NCI-H748 treated with DMSO at 0.1 percent for 48 hours (cell line): ENCODE results near the gene ADNP.
"Not testable (repeated sequence)": the region's sequence is repeated elsewhere in the genome, so short reads cannot be mapped to it uniquely, and the experiment has no call there.

ENCODE experiments used
- DNase-seq: peaks from one replicate; lab custom pipeline; 2025; lab: John Stamatoyannopoulos, UW

The ADNP gene

DNA sequence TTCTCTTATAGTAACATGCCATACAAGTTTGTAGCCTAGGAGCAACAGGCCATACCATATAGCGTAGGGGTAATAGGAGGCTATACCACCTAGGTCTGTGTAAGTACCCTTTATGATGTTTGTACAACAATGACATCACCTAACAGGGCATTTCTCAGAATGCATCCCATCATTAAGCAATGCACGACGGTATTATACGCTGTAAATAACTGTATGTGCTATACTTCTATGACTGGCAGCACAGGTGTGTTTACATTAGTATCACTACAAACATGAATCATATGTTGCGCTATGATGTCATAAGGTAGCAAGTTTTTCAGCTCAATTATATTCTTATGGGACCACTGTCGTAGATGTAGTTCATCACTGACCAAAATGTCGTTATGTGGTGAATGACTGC is 31.0 kb downstream of the ADNP start:
- DNase-seq: no peak

DNA sequence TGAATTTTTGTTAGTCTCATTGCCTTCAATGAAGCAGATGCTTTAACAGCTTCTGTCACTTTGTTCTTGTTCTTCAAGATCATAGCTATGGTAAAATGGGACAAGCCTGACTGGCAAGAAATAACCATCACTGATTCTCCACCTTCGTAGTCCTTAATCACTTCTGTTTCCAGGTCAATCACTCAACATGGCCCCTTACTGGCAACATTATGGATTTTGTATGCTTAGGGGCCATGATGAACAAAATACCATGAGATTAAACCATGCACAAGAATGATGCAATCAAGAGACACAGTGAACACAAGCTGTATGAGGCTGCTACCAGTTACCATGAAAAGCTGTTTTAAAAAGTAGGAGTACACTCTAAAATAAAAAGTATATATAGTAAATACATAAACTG is 32.8 kb downstream of the ADNP start:
- DNase-seq: no peak

DNA sequence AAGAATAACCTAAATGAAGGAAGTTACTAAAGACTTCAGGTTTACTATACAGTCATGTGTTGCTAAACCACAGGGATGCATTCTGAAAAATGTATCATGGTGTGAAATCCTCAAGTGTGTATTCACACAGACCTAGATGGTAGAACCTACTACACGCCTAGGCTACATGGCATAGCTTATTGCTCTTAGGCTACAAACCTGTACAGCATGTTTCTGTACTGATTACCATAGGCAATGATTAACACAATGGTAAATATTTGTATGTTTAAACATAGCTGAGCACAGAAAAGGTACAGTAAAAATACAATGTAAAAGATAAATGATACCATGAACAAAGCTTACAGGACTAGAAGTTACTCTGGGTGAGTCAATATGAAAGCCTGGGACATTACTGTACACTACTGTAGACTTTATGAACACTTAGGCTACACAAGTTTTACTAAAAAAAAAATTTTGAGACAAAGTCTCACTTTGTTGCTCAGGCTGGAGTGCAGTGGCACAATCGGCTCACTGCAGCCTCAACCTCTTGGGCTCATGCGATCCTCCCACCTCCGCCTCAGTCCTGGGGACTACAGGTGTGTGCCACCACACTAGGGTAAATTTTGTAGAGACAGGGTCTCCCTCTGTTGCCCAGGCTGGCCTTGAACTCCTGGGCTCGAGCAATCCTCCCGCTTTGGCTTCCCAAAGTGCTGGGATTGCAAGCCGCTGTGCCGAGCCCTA is 36.0 kb downstream of the ADNP start:
- no peak for DNase-seq

DNA sequence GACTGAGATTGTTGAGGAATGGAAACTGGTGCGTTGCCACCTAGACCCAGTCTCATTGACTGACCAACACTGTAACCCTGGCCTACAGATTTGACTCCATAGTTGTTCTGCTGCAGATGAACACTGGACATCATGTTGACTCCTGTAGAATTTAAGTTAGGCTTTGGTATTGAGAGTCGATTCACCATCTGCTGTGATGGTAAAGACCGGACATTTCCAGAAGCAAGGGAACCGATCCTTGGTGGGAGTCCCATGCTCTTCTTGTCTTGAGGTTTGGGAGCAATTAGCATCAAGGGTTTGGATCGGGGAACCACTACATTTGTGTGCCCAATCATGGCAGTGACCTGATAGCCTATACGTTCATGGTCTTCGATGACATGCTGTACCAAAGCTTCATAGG is 37.6 kb downstream of the ADNP start:
- no peak for DNase-seq

DNA sequence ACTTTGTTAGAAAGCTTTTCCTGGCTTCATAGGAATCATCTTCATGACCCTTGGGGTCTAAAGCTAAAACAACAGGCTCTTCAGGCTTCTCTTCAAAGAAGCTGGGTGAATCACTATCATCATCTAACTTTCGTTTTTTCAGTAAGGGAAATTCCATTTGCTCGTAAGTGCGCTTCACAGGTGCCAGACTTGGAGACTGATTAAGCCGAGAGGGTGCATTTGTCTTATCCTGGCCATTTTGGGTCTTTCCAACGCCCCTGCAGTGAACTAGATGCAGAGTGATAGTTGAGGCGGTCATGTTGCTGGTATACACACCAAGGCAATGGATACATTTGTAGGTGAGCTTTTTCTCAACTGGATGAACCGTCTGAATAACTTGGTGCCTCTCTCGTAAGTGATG is 38.8 kb downstream of the ADNP start:
- no peak for DNase-seq

DNA sequence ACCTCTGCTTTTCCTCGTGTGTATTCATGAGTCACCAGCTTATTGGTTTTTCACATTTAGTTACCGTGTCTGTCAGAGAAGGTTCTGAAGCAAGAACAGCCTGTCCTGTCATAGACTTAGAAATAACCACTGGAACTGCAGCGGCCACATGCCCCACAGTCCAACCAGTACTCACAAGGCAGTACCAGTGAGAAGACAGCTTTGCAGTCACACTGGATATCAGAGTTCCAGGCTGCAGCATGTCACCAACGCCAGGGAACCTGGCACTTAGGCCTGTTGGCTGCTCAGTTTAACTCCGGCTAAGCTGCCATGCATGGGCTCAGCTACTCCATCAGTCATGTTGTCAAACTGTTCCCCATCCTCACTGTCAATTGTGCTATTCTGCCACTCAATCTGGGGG is 40.1 kb downstream of the ADNP start:
- DNase-seq: no peak

DNA sequence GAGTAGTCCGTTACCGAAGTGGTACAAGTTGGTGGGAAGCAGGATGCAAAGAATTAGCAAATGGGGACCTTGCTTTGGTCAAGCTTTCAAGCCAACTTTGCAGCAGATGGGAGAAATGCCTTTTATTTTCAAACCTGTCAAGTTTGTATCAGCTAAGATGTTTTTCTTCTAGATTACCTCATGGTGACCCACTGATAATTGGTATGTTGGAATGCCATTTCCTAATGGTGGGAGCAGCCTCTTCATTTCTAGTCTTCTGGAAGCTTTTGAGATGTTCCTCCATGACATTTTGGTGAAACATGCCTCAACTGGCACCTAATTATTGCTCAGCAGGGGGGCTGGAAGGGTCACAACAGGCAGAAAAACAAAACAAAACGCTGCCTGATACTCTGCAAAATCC is 43.7 kb downstream of the ADNP start:
- no peak for DNase-seq

DNA sequence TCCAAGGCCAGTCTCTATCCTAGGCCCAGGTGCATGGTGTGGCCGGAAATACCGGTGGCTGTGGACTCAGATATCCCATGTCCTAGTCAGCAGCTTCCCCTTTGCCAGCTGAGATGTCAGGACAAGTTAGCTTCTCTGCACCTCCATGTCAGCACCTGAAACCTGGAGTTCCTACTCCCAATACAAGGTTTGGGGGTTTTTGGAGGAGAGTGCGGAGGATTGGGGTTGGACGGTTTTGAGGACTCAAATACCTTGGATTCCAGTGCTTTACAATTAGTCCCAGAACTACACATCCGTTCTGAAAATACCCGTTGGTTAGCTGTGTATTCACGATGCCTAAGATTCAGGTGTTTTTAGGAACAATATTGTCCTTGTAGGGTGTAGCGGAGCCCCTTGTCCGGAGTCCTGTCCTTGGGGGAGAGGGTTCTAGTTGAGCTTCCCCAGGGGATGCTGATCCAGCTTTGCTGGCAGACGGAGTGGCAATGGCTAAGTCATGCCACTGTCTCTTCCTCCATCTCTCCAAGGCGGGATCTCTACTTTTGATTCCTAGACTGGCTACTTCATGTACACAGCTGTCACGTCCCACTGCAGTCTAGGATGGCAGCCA is 45.0 kb downstream of the ADNP start:
- DNase-seq: no peak

DNA sequence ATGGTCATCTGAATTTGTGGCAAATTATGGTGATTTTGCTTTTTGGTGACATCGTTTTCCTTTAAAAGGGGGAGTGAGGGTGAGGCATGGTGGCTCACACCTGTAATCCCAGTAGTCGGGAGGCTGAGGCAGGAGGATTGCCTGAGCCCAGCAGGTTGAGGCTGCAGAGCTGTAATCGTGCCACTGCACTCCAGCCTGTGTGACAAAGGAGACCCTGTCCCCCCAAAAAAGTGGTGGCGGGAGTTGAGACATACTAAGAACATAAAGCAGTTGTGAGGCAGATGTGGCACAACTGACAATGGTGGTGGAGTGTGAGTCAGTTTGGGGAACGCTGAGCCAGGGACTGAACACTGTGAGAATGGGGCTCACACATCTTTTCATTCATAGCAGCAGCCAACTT is 45.5 kb downstream of the ADNP start:
- DNase-seq: no peak

DNA sequence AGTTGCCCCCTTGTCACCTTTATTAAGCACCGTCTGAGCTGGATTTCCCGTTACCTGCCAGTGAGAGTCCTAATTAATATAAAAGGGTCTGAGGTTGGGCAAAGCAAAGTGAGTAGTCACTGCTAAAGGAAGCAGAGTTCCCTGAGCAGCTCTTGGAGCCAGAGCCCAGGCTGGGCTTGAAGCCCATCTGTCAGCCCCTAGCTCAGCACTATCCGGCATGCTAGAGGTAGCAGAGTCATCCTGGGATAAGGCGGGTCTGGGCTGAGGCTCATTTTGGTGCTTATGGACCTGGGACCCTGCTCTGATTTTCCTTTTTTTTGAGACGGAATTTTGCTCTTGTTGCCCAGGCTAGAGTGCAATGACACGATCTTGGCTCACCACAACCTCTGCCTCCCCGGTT is 46.2 kb downstream of the ADNP start:
- no peak for DNase-seq

DNA sequence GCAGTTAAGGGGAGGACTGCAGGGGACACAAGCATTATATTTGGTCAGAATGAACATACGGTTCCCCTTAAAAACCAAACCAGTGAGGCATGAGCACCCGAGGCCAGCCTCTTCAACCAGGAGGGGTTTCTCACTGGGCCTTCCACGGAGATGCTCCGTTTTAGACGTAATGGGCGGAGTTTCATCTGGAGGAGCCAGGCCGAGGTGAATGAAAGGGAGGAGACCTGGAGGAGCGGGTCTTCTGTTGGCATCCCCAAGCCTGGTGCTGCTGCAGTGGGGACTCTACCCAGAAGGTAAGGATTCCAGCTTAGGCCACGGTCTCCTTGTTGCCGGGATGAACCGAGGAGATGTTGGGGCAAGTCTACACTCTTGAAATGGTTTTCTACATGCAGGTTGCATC is 47.4 kb downstream of the ADNP start:
- no peak for DNase-seq

DNA sequence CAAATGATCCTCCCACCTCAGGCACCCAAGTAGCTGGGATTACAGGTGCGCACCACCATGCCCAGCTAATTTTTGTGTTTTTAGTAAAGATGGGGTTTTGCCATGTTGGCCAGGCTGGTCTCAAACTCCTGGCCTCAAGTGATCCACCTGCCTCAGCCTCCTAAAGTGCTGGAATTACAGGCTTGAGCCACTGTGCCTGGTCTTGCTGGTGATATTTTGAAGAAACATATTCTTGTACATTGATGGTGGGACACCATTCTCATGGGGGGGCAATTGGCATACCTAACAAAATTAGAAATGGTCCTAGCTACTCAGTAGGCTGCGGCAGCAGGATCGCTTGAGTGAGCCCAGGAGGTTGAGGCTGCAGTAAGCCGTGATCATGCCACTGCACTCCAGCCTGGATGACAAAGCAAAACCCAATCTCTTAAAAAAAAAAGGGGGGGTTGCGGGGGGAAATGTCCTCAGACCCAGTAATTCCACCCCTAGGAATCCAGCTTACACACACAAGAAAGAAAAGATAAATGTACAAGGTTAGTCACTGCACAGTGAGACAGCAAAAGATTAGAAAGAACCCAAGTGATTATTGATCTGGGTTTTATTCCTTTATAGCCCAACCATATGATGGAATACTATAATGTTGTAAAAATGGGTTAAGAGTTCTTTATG is 49.3 kb downstream of the ADNP start:
- not testable (repeated sequence) for DNase-seq

DNA sequence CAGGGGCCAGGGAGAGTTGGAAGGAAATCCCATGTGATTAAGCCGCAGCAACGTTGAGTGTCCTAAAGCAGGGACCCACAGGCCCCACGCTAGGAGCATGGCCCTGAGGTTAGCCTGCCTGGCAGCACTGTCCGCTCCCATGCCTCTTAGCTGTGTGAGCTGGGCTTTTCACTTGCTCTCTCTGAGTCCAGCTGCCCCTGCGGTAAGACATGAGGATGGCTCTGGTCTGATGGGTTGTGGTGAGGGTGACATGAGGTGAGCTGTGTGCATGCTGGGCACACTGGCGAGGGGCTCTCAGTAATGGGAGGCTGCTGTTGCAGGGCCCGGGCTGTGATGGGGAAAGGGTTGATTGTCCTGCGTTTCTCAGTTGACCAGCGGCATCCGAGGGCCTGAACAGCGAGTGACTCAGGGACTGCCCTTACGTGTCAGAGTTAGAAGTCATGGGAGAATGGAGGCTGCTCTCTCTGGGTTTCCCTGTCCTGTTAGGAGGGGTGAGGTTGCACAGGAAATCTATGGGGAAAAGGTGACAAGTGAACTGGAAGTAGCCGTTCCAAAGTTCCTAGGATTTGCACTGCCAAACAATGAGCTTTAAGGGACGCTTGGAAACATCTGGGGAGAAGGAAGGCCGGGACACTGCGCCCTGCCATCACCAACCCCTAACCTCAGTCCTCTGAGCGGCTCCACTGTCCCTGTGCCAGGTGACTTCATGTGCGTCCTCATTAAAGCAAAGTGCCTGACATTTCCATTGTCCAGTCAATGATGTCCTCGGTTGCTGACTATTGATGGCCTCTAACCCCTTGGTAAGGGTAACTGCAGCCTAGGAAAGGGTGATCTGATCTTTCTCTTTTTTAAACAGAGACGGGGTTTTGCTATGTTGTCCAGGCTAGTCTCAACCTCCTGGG is 51.3 kb downstream of the ADNP start:
- DNase-seq: no peak

DNA sequence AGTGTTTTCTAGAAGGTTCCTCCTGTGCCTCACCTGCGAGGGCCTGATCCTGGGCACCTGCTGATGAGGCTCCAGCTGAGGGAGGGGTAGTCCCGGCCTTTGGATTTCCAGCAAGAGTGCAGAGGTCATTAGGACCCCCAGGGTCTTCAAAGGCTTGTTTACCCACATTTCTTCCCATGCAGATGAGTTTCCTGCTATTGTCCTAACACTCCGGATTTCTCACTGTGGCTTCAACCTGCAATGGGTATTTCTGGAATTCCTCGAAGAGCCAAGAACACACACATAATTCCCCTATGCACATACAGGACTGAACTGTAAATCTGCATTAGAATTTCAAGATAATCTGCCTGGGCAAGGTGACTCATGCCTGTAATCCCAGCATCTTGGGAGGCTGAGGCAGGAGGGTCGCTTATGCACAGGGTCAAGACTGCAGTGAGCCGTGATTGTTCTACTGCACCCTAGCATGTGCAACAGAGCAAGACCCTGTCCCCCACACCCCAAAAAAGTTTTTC is 53.9 kb downstream of the ADNP start:
- DNase-seq: no peak

DNA sequence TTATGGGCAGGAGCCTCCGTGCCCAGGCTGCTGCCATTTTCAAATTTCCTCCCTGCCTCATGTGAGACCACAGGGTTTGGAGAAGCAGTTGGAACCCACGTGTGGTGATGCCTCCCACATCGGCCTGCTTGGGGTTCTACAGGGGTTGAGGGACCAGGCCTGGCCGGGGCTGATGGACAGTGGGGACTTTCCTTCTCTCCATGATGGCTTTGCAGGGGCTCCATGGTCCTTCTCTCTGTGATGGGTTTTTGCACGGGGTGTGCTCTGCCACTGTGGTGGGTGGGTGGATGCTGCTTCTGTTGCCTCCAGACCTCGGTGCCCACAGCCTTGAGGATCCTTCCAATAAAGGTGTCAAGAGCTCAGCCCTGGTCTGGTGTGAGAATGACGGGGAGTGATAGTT is 54.4 kb downstream of the ADNP start:
- DNase-seq: no peak

DNA sequence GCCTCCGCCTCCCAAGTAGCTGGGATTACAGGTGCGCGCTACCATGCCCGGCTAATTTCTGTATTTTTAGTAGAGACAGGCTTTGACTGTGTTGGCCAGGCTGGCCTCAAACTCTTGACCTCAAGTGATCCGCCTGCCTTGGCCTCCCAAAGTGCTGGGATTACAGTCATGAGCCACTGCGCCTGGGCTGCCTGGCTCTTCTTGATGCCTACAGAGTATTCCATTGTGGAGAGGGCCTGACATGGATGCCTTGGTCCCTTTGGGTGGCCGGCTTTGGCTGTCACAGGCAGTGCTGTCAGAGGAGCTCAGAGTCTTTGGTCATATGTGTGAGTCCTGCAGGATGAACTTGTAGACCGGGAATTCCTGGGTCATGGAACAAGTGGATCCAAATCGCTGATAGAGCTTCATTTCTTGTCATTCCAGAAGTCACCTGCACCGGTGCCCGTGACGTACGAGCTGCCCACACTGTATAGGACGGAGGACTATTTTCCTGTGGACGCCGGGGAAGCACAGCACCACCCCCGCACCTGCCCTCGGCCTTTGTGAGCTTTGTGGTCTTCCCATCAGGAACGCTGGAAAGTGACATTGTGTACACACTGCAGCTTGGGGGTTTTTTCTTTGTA is 55.1 kb downstream of the ADNP start:
- no peak for DNase-seq

DNA sequence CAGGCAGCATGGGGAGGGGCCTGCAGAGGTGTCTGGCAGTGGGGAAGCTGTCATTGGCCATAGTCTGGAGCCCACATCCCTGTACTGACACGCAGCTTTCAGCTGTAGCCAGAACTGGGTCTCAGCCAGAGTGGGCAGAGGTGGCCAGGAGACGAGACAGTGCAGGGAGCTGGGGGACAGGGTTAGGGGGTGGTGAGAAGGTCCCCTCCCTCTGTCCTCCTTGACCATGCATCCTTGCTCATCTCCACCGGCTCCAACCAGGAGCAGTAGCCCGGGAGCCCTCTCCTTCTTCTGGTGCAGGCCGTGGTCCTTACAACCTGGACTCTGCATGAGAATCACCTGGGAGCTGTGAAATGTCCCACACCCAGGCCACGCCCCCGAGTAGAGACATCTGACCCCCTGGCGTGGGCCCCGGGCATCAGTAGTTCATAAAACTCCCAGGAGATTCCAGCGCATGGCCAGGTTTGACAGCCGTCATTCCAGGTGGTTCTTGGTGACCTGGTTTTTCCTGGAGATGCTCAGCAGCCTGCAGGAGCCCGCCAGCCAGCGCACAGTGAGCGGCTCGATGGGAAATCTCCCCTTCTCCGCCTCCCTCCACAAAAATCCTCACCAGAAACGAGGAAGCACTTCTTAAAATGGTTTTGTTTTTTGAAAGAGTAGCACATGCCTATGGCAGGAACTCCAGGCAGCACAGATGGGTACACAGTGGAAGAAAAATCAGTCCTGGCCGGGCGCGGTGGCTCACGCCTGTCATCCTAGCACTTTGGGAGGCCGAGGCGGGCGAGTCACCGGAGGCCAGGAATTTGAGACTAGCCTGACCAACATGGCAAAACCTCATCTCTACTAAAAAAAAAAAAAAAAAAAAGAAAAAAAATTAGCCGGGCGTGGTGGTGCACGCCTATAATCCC is 56.2 kb downstream of the ADNP start:
- no peak for DNase-seq

DNA sequence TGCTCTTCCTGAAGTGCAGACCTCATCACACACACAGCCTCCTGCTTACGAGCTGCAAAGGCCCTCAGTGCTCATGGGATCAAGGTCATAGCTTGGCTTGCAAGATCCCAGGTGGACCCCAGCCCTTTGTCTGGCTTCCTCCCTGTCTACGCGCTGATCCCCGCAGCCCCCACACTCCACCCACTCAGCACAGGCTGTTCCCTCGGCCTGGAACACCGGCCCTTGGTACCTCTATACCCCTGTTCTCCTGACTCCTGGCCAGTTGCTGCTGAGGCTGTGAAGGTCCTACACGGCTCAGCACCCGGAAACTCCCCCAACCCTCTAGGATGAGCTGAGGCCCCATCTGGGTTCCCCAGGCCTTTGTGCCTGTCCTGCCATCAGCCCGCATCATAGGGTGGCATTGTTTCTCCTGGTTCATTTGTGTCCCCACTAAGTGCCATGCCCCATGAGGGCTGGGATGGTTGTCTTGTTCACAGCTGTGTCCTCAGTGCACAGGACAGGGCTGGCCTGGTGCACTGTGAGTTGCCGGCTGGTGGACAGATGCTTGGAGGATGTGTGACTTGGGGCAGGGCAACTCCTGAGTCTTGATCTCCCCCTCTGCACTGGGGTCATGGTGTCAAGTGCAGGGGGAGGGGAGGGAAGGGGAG is 57.0 kb downstream of the ADNP start:
- DNase-seq: no peak

DNA sequence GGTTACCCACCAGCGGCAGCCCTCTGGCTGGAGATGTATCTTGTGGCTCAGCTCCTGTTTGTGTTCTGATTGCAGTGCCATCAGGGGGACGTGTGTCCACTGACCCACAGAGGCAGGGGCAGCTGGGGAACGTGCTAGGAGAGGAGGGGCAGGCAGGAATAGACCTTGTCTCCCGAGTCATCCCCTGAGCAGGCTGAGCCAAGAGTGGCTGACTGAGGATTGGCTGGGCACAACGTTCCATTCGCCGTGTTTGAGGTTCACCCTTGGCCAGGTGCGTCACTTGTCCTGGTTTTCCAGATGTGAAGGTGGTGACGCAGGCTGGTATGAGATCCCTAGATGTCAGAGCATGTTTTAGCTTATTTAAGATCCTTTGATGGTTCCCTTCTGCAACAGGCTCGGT is 57.7 kb downstream of the ADNP start:
- DNase-seq: no peak
